ENCODE results near the gene OR52W1.

The OR52W1 gene

DNA sequence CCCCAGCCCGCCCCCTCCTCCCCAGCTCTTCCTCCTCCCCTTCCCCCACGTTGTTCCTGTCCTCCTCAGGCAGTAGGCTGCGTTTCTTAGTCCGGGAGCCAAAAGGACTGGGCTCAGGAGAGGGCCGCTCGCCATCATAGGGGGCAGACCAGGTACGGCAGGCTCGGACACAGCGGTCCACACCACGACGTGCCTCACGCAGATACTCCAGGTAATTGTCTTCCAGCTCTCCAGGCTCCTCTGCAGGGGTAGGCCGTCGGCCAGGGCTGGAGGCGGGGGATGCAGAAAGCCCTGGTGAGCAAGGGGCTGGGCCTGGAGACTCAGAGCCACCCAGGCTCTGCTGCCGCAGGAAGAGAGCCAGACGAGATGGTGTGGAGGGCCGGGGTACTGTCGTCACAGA lies 18.7 kb downstream of the OR52W1 start:
- Histone ChIP-seq H3K36me3 (replicated peaks; ENCODE audit: insufficient read depth, low read length) (peaks cover 5% of the 10 kb centered on the region; the same call in 1 of the 2 replicates), H3K27me3 (replicated peaks; ENCODE audit: insufficient read depth, low read length) (no peaks in the 10 kb centered on the region), H3K9me2 (replicated peaks; ENCODE audit: insufficient read depth, low read length) (no peaks in the 10 kb centered on the region), H3K9ac (ENCODE audit: low read length) (no peak overlapping the region), H3K4me3 (ENCODE audit: low read length) (no peak overlapping the region), H3K79me2 (ENCODE audit: low read length) (no peaks in the 10 kb centered on the region), H4K20me1 (ENCODE audit: insufficient read depth, low read length) (no peaks in the 10 kb centered on the region), H2AFZ (ENCODE audit: low read length) (no peak overlapping the region), H3K4me1 (ENCODE audit: low read length) (no peaks in the 10 kb centered on the region), H3F3A (ENCODE audit: insufficient read depth, low read length) (no peaks in the 10 kb centered on the region), H3K27ac (ENCODE audit: low read length) (no peak overlapping the region), H3K9me3 (replicated peaks; ENCODE audit: insufficient read depth, low read length) (no peaks in the 10 kb centered on the region), H3K4me2 (ENCODE audit: low read depth, low read length) (no peak overlapping the region)
- TF ChIP-seq EZH2 (optimal IDR thresholded peaks at IDR 0.05; ENCODE audit: low read depth, low read length) (no peak), EZH2phosphoT487 (IDR thresholded peaks at IDR 0.05; ENCODE audit: low read length) (no peak)
- TF ChIP-seq, protein P1, sequence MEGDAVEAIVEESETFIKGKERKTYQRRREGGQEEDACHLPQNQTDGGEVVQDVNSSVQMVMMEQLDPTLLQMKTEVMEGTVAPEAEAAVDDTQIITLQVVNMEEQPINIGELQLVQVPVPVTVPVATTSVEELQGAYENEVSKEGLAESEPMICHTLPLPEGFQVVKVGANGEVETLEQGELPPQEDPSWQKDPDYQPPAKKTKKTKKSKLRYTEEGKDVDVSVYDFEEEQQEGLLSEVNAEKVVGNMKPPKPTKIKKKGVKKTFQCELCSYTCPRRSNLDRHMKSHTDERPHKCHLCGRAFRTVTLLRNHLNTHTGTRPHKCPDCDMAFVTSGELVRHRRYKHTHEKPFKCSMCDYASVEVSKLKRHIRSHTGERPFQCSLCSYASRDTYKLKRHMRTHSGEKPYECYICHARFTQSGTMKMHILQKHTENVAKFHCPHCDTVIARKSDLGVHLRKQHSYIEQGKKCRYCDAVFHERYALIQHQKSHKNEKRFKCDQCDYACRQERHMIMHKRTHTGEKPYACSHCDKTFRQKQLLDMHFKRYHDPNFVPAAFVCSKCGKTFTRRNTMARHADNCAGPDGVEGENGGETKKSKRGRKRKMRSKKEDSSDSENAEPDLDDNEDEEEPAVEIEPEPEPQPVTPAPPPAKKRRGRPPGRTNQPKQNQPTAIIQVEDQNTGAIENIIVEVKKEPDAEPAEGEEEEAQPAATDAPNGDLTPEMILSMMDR (IDR thresholded peaks at IDR 0.05; ENCODE audit: low read length), result no peak
- DNase-seq, result no peak

DNA sequence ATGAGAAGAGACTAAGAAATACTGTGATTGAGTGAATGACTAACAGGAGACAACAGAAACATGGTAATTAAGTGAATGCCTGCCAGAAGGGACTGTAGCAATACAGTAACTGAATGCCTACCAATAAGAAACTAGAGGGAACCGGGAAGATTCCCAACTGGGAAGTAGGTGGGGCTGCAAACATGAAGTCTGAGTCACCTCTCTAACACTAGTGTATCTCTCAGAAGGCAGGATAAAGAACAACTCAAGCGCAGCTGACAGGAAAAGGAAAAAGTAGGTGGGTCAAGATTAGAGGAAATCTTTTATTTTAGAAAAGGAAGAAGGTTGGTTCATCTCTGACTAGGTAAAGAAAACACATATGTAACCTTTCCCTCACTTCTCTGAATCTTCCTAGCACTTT lies 20.3 kb downstream of the OR52W1 start:
- no peak overlapping the region for H2AFZ ChIP-seq (ENCODE audit: low read length)
- H3K4me3 ChIP-seq (ENCODE audit: low read length), result no peak overlapping the region
- no peak for DNase-seq
- H3K4me1 ChIP-seq (ENCODE audit: low read length), result no peaks in the 10 kb centered on the region
- no peaks in the 10 kb centered on the region for H3K27me3 ChIP-seq (replicated peaks; ENCODE audit: insufficient read depth, low read length)
- H3K4me2 ChIP-seq (ENCODE audit: low read depth, low read length), result no peak overlapping the region
- H3K79me2 ChIP-seq (ENCODE audit: low read length), result peaks cover under 1% of the 10 kb centered on the region; the same call in 1 of the 2 replicates
- TF ChIP-seq, protein P1 (IDR thresholded peaks at IDR 0.05; ENCODE audit: low read length), result no peak
- no peaks in the 10 kb centered on the region for H3F3A ChIP-seq (ENCODE audit: insufficient read depth, low read length)
- H3K9ac ChIP-seq (ENCODE audit: low read length), result no peak overlapping the region
- H3K9me2 ChIP-seq (replicated peaks; ENCODE audit: insufficient read depth, low read length), result no peaks in the 10 kb centered on the region
- H4K20me1 ChIP-seq (ENCODE audit: insufficient read depth, low read length), result no peaks in the 10 kb centered on the region
- no peaks in the 10 kb centered on the region; the same call in 1 of the 2 replicates for H3K36me3 ChIP-seq (replicated peaks; ENCODE audit: insufficient read depth, low read length)
- H3K27ac ChIP-seq (ENCODE audit: low read length), result no peak overlapping the region
- H3K9me3 ChIP-seq (replicated peaks; ENCODE audit: insufficient read depth, low read length), result no peaks in the 10 kb centered on the region

DNA sequence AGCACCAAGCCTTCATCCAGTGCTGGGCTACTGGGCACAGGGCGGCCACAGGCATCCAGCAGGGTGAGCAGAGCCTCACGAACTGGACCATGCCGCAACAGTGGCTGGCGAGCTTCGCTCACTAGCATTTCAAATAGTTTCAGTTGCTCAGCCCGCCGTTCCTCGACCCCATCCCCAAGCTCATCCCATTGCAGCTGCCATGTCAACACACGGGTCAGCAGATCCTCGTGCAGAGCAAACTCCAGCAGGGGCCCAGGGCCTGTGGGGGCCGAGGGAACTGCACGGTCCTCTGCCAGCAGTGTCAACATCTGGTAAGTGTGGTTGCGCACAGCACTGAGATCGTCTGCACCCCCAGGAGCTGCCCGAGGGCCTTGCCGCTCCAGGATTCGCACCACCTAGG lies 24.8 kb downstream of the OR52W1 start:
- Histone ChIP-seq H3K9ac (ENCODE audit: low read length) (no peak overlapping the region), H3K36me3 (replicated peaks; ENCODE audit: insufficient read depth, low read length) (no peaks in the 10 kb centered on the region), H2AFZ (ENCODE audit: low read length) (no peak overlapping the region), H3K79me2 (ENCODE audit: low read length) (peaks cover 38% of the 10 kb centered on the region), H3K4me2 (ENCODE audit: low read depth, low read length) (no peak overlapping the region), H3K27ac (ENCODE audit: low read length) (no peak overlapping the region), H3K4me3 (ENCODE audit: low read length) (no peak overlapping the region), H3K9me3 (replicated peaks; ENCODE audit: insufficient read depth, low read length) (no peaks in the 10 kb centered on the region), H3F3A (ENCODE audit: insufficient read depth, low read length) (no peaks in the 10 kb centered on the region), H3K27me3 (replicated peaks; ENCODE audit: insufficient read depth, low read length) (no peaks in the 10 kb centered on the region), H4K20me1 (ENCODE audit: insufficient read depth, low read length) (no peaks in the 10 kb centered on the region), H3K4me1 (ENCODE audit: low read length) (no peaks in the 10 kb centered on the region), H3K9me2 (replicated peaks; ENCODE audit: insufficient read depth, low read length) (no peaks in the 10 kb centered on the region)
- TF ChIP-seq, protein P1 (IDR thresholded peaks at IDR 0.05; ENCODE audit: low read length), result no peak
- TF ChIP-seq EZH2 (optimal IDR thresholded peaks at IDR 0.05; ENCODE audit: low read depth, low read length) (no peak), EZH2phosphoT487 (IDR thresholded peaks at IDR 0.05; ENCODE audit: low read length) (no peak)
- no peak for DNase-seq

All from MM.1S (cell line).